ENCODE data around the gene SLC45A3. TPM values are rescaled to one million over a fixed set of nuclear protein-coding genes. Genes with fewer than 3 reads are reported as not detected.

SLC45A3 gene
- total RNA-seq, 1 experiment from 2014 or later = 13.2 TPM

- DNase-seq (ENCODE audit: low read depth) = no peak
Measured at GRCh38 chr1:205610901-205611466, 69.3 kb downstream of the SLC45A3 start.

DNA sequence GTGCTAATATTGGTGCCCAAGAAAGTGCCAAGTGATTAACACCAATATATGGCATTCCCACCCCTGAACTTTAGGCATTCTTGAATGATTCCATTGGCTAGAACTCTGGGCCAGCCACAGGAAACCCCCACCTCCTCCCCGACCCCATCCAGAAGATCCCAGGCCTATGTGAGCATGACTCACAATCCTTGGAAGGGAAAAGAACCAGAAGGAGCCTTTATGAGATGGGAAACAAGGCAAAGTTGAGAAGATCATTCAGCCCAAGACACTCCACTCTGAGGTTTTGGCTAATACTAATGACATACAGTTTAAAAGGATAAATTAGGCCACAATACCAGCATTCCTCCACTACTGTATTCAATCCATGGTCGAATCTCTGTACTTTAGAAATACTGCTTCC is 70.3 kb downstream of the SLC45A3 start:
- DNase-seq (ENCODE audit: low read depth) = peak; percentile 76

Small RNA genes lying within 50 kb of the gene (small RNA-seq; reads per million reads assigned to genes)
- not detected for gene RF00017

Other genes with a start within 250 kb of the SLC45A3 start
- gene BLACAT1, start 224.5 kb downstream of the SLC45A3 start, total RNA-seq (2014; rRNA removed; shearing (Covaris generic)) = 0.10 and 0.19 TPM in 2 replicates
- 0.87 and 1.7 TPM in 2 replicates for gene CDK18, start 175.8 kb downstream of the SLC45A3 start, total RNA-seq (2014; rRNA removed; shearing (Covaris generic))
- 9.0 and 13.9 TPM in 2 replicates for gene ELK4, start 48.5 kb downstream of the SLC45A3 start, total RNA-seq (2014; rRNA removed; shearing (Covaris generic))
- gene NUCKS1, start 69.7 kb upstream of the SLC45A3 start, total RNA-seq (2014; rRNA removed; shearing (Covaris generic)) = 123 and 147 TPM in 2 replicates
- gene RAB29, start 95.0 kb upstream of the SLC45A3 start, total RNA-seq (2014; rRNA removed; shearing (Covaris generic)) = 18.8 and 22.9 TPM in 2 replicates
- gene SLC41A1, start 132.7 kb upstream of the SLC45A3 start, total RNA-seq (2014; rRNA removed; shearing (Covaris generic)) = 12.1 and 17.5 TPM in 2 replicates
- not detected in 2 replicates for gene PM20D1, start 169.6 kb upstream of the SLC45A3 start, total RNA-seq (2014; rRNA removed; shearing (Covaris generic))

All from HT1080 (cell line).